ENCODE data around the gene SSBP2.

- TF ChIP-seq POLR2A (IDR thresholded peaks at IDR 0.05; ENCODE audit: low read depth, low read length): no peak
- TF ChIP-seq POLR2AphosphoS5 (IDR thresholded peaks at IDR 0.05; ENCODE audit: low read depth, low read length): no peak
These were observed 18.1 kb upstream of the SSBP2 start for GRCh38 chr5:81768935-81769452.

Measured in GM12892 (cell line).